Testis (tissue), 2 donors: ENCODE measurements around the gene LMF2.

Experiments
- POLR2A ChIP-seq: fragments of 450-650 bp; IDR thresholded peaks from one replicate; pipeline ENCODE4 v1.6.1; 2017; ENCODE audit warnings: antibody characterized with exemption, mild to moderate bottlenecking, moderate library complexity
- TF ChIP-seq, protein P1 (sequence below), 3 experiments: fragments of 450-650 bp in 2 of 3; fragments of 200-600 bp in 1 of 3; sonication (generic) in 1 of 3; IDR thresholded peaks; one replicate each; pipeline ENCODE4 v1.5.1; 2016 to 2019; ENCODE audit warnings: antibody characterized with exemption in 3 of 3, mild to moderate bottlenecking in 2 of 3, moderate library complexity in 1 of 3

DNA sequence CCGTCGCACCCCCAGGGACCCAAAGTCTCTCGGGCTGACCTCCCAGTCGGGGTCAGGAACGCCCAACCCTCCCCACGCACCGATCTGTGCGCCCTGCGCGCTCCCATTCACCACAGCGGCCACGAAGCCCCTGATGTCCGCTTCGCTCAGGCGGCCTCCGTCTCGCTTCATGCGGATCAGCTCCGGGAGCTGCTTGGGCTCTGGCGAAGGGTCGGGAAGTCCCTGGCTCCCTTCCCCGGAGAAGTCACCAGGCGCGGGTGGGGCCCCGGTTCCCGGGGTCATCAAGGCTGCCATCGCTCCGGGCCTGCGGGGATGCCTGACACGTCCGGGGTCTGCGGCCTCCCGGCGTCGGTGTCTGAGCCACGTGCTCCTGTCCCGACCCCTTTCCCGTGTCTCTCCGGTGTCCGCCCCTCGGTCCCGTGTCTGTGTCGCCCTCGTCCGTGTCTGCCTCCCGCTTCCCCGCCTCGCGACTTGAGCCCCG, 22.0 kb upstream of the LMF2 start:
- TF ChIP-seq POLR2A: no peak
- TF ChIP-seq, protein P1, sequence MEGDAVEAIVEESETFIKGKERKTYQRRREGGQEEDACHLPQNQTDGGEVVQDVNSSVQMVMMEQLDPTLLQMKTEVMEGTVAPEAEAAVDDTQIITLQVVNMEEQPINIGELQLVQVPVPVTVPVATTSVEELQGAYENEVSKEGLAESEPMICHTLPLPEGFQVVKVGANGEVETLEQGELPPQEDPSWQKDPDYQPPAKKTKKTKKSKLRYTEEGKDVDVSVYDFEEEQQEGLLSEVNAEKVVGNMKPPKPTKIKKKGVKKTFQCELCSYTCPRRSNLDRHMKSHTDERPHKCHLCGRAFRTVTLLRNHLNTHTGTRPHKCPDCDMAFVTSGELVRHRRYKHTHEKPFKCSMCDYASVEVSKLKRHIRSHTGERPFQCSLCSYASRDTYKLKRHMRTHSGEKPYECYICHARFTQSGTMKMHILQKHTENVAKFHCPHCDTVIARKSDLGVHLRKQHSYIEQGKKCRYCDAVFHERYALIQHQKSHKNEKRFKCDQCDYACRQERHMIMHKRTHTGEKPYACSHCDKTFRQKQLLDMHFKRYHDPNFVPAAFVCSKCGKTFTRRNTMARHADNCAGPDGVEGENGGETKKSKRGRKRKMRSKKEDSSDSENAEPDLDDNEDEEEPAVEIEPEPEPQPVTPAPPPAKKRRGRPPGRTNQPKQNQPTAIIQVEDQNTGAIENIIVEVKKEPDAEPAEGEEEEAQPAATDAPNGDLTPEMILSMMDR (IDR thresholded peaks at IDR 0.05): no peak
